Activated B cell treated with CpG ODN at 0.5 μM for 24 hours (primary cell): Measurements from ENCODE around the gene AGGF1. TPM values are rescaled to one million over a fixed set of nuclear protein-coding genes. Genes with fewer than 3 reads are reported as not detected.

Experiments
- ATAC-seq: fragments of 200-7000 bp; cut with Tn5 transposase; one replicate; pipeline ENCODE4 v1.10.0; 2021; ENCODE audit warnings: low read depth, mild to moderate bottlenecking, moderate library complexity
- CTCF ChIA-PET: fragments of 350-600 bp; sonication (Branson Sonifier 250); formaldehyde crosslinking; loops from one replicate; lab custom pipeline; 2021; ENCODE audit warnings: antibody characterized with exemption; lab: Charles Lee
- POLR2A ChIA-PET: fragments of 350-600 bp; sonication (Branson Sonifier 250); formaldehyde crosslinking; loops from one replicate; lab custom pipeline; 2021; ENCODE audit warnings: antibody characterized with exemption; lab: Charles Lee
- DNase-seq: peaks from one replicate; pipeline ENCODE4 v3.0.0; 2022
- H3K27ac Mint-ChIP-seq: one replicate; pipeline ENCODE4 v1.8.0; 2020; ENCODE audit warnings: mixed read lengths
- H3K27me3 Mint-ChIP-seq: one replicate; pipeline ENCODE4 v1.8.0; 2021; ENCODE audit warnings: mixed read lengths
- H3K36me3 Mint-ChIP-seq: one replicate; pipeline ENCODE4 v1.8.0; 2021; ENCODE audit warnings: low read depth, mixed read lengths
- H3K4me1 Mint-ChIP-seq: one replicate; pipeline ENCODE4 v1.8.0; 2021; ENCODE audit warnings: mixed read lengths
- H3K4me3 Mint-ChIP-seq: one replicate; pipeline ENCODE4 v1.8.0; 2020; ENCODE audit warnings: mild to moderate bottlenecking, mixed read lengths
- H3K9me3 Mint-ChIP-seq: one replicate; pipeline ENCODE4 v1.8.0; 2020; ENCODE audit warnings: mixed read lengths
- intact Hi-C: fragments of 100-400 bp; cut with micrococcal nuclease; formaldehyde crosslinking; loops from one replicate; pipeline ENCODE4 v1.15.1; 2024
- total RNA-seq: library from RNA; stranded (reverse); gene quantifications from 2 replicates; pipeline ENCODE4 v1.2.3, GENCODE V29; 2022
- TF ChIP-seq, protein P1 (sequence below): fragments of 200-600 bp; IDR thresholded peaks from one replicate; pipeline ENCODE4 v1.8.0; 2022; ENCODE audit warnings: antibody characterized with exemption, mild to moderate bottlenecking

The AGGF1 gene
- total RNA-seq, 1 donor from 2014 or later: 26.5 TPM

DNA sequence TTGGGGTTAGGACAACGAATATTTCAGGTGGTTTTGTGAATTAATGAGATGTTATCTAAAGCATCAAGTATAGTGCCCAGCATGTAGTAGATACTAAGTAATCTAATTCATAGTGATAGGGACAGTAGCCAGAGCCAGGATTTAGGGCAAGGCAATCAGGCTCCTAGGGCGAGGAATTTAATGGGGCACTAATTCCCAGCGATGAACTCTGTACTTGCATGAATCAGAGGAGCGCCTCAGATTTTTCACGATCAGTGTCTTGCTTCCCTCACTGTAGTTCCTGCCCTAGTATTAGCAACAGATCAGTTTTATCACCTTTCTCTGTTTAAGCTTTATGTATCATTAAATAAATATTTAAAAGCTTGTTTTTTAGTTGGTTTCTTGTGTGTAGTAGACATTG lies 3.1 kb downstream of the AGGF1 start:
- no peak for DNase-seq
- peaks cover 53% of the 10 kb centered on the region for H3K36me3 Mint-ChIP-seq
- no peak overlapping the region for H3K4me3 Mint-ChIP-seq
- no peak overlapping the region for H3K27ac Mint-ChIP-seq
- H3K27me3 Mint-ChIP-seq: no peaks in the 10 kb centered on the region
- peaks cover 7% of the 10 kb centered on the region for H3K9me3 Mint-ChIP-seq
- H3K4me1 Mint-ChIP-seq: peaks cover 28% of the 10 kb centered on the region
- ATAC-seq: no peak
- CTCF ChIA-PET: interaction anchor here (1.3 kb wide), 1 partner anchor 44 kb away, joined by 3 read pairs; no protein-coding TSS in a partner anchor
- TF ChIP-seq, protein P1, sequence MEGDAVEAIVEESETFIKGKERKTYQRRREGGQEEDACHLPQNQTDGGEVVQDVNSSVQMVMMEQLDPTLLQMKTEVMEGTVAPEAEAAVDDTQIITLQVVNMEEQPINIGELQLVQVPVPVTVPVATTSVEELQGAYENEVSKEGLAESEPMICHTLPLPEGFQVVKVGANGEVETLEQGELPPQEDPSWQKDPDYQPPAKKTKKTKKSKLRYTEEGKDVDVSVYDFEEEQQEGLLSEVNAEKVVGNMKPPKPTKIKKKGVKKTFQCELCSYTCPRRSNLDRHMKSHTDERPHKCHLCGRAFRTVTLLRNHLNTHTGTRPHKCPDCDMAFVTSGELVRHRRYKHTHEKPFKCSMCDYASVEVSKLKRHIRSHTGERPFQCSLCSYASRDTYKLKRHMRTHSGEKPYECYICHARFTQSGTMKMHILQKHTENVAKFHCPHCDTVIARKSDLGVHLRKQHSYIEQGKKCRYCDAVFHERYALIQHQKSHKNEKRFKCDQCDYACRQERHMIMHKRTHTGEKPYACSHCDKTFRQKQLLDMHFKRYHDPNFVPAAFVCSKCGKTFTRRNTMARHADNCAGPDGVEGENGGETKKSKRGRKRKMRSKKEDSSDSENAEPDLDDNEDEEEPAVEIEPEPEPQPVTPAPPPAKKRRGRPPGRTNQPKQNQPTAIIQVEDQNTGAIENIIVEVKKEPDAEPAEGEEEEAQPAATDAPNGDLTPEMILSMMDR: no peak
- intact Hi-C loops: loop anchor here (10.0 kb wide), 2 partner anchors 629 to 741 kb away; partner anchors contain the start of genes IQGAP2 and TBCA
- POLR2A ChIA-PET: no interaction called here

DNA sequence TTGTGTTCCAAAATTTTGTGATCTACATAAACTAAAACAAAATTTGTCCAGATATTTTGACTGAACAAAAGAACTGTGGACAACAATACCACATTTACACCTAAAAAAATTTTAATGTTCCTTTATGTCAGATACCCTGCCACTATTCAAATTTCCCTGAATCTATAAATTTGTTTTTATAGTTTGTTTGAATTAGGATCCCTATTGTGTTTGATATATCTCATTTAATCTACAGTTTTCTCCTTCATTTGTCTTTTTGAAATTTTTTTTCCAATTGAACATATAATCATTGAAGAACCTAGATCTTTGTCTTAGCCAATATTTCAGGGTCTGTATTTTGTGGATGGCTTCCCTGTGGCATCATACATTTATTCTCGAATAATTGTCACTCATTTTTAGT lies 5.7 kb downstream of the AGGF1 start:
- H3K9me3 Mint-ChIP-seq: no peaks in the 10 kb centered on the region
- peaks cover 15% of the 10 kb centered on the region for H3K4me1 Mint-ChIP-seq
- intact Hi-C loops: loop anchor here (10.0 kb wide), 2 partner anchors 631 to 739 kb away; partner anchors contain the start of genes IQGAP2 and TBCA
- ATAC-seq: no peak
- TF ChIP-seq, protein P1: no peak
- POLR2A ChIA-PET: no interaction called here
- H3K36me3 Mint-ChIP-seq: peaks cover 63% of the 10 kb centered on the region
- H3K4me3 Mint-ChIP-seq: no peak overlapping the region
- no peaks in the 10 kb centered on the region for H3K27me3 Mint-ChIP-seq
- CTCF ChIA-PET: no interaction called here
- H3K27ac Mint-ChIP-seq: no peak overlapping the region
- no peak for DNase-seq

DNA sequence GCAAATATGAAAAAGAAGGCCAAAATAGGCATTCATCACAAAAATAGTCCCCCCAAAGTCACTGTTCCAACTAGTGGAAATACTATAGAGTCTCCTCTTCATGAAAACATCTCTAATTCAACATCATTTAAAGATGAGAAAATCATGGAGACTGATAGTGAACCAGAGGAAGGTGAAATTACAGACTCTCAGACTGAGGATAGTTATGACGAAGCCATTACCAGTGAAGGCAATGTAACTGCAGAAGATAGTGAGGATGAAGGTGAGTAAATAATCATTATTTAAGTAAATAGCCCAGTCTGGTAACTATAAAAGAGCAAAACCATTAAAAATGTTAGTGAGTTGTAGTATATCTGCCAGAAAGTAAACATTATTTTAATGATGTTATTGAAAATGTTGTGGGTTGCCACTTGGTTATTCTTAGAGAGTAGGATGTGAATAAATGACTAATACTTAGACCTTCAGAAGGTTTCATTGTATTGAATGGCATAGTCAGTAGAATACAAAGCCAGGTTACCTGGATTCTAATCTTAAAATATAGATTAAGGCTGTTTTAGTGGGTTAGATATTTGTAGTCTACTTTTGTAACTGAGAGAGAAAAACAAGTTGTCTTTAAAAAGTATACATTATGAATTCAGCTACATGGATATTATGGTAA lies 16.3 kb downstream of the AGGF1 start:
- peaks cover 58% of the 10 kb centered on the region for H3K36me3 Mint-ChIP-seq
- CTCF ChIA-PET: no interaction called here

DNA sequence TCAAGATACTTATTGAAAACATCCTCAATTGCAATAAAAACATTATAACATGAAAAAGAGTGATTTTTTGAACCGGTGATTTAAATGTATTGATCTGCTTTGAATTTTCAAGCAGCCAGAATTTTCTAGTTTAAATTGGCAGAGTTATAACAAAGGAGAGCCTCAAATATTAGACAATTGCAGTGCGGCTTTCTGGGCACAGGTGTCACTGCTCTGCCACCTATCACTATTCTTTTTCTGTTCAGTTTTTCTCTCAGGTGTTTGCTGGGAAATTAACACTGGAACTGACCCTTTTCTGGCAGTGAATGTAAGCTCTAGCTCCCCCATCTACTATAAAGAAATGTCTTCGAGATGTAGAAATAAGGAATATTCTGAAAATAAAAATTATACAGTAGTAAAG lies 33.8 kb downstream of the AGGF1 start:
- ChIA-PET CTCF (interaction anchor here (1.0 kb wide), 1 partner anchor 429 kb away, joined by 3 read pairs; the partner anchor contains the start of gene WDR41), POLR2A (no interaction called here)
- no peaks in the 10 kb centered on the region for H3K27me3 Mint-ChIP-seq
- no peaks in the 10 kb centered on the region for H3K9me3 Mint-ChIP-seq
- DNase-seq (no peak), ATAC-seq (no peak)
- H3K36me3 Mint-ChIP-seq: peaks cover 71% of the 10 kb centered on the region
- H3K4me3 Mint-ChIP-seq: no peak overlapping the region
- H3K4me1 Mint-ChIP-seq: peaks cover 2% of the 10 kb centered on the region
- H3K27ac Mint-ChIP-seq: no peak overlapping the region
- TF ChIP-seq, protein P1: no peak
- intact Hi-C loops: no loop called here

More for the DNA sequence above, 16.3 kb downstream of the AGGF1 start:
- Mint-ChIP-seq H3K4me3 (no peak overlapping the region), H3K4me1 (no peaks in the 10 kb centered on the region), H3K27ac (no peak overlapping the region), H3K27me3 (no peaks in the 10 kb centered on the region), H3K9me3 (no peaks in the 10 kb centered on the region)
- DNase-seq (no peak), ATAC-seq (no peak)
- intact Hi-C loops: no loop called here
- TF ChIP-seq, protein P1: no peak
- POLR2A ChIA-PET: no interaction called here

DNA sequence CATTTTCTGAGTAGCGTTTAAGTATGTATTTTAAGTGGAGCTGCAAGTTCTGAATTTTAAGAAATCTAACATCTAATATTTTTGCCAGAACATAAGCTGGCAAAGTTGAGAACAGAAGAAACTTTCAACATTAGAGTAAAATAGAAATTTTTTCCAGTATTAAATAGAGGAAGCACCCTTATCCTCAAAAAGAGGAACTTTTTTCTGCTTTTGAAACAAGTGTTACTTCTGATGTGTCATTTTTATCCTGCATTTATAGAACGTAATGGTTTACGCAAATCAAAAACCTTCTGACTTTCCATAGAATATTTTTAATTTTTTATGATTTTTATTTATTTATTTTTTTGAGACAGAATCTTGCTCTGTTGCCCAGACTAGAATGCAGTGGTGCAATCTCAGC lies 35.1 kb downstream of the AGGF1 start:
- Mint-ChIP-seq H3K27ac (no peak overlapping the region), H3K9me3 (no peaks in the 10 kb centered on the region), H3K4me3 (no peak overlapping the region), H3K27me3 (no peaks in the 10 kb centered on the region), H3K36me3 (peaks cover 72% of the 10 kb centered on the region), H3K4me1 (peaks cover 2% of the 10 kb centered on the region)
- POLR2A ChIA-PET: no interaction called here
- intact Hi-C loops: no loop called here
- no peak for ATAC-seq
- no peak for DNase-seq
- CTCF ChIA-PET: interaction anchor here (0.7 kb wide), 1 partner anchor 22 kb away, joined by 3 read pairs; the partner anchor contains the start of gene ZBED3
- TF ChIP-seq, protein P1: no peak
